SK-N-MC (cell line): ENCODE measurements around the gene SPATS2L.

Experiments used
- EZH2 ChIP-seq: fragments of 200-600 bp; sonication (generic); IDR thresholded peaks from one replicate; pipeline ENCODE4 v1.6.1; 2017; ENCODE audit warnings: antibody characterized with exemption
- FOXP2 ChIP-seq: optimal IDR thresholded peaks from 2 replicates; pipeline ENCODE3; 2011; ENCODE audit warnings: mild to moderate bottlenecking, moderate library complexity; ENCODE audit not compliant: insufficient read depth; ENCODE audit errors: extremely low read length, control extremely low read depth
- POLR2AphosphoS5 ChIP-seq: IDR thresholded peaks from 2 replicates; pipeline ENCODE4 v1.6.1; 2012; ENCODE audit warnings: mild to moderate bottlenecking, low read depth, low read length, borderline replicate concordance

DNA sequence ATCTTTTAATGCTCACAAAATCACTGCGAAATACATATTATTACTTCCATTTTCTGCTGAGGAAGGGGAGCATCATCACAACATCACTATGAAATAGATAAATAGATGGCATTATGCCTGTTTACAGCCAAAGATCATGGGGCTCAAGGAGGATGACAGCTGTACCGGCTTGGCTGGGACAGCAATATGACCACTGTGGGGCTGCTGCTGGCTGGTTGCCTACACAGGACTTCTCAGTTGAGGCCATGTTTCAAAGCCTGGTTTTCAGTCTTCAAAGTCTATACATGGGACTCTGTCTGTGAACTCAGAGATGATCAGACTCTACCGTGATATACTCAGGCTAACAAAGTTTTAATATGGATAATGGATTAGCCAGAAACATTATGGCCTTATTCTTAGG lies 58.7 kb downstream of the SPATS2L start:
- no peak for TF ChIP-seq POLR2AphosphoS5
- TF ChIP-seq EZH2: no peak
- no peak for TF ChIP-seq FOXP2
